HL-60 (cell line): ENCODE results near the gene CMIP.
A peak's percentile ranks its signal among the peaks of the same experiment; 100 is the strongest.

Source experiments
- DNase-seq, 2 experiments: peaks; one replicate each; pipeline ENCODE4 v3.0.0-alpha.2; 2010 to 2020; ENCODE audit warnings: low read depth in 1 of 2, low spot score in 1 of 2
- H3K27ac ChIP-seq: fragments of 250-450 bp; sonication (Bioruptor Pico); replicated peaks from 2 replicates; pipeline ENCODE4 v1.5.1; 2020; ENCODE audit warnings: mild to moderate bottlenecking, moderate library complexity
- H3K27me3 ChIP-seq: fragments of 250-450 bp; sonication (Bioruptor Pico); 2 replicates; pipeline ENCODE4 v1.5.1; 2021; ENCODE audit warnings: mild to moderate bottlenecking, moderate library complexity; ENCODE audit not compliant: insufficient read depth, poor library complexity, severe bottlenecking
- H3K4me3 ChIP-seq: replicated peaks from 2 replicates; pipeline ENCODE4 v1.5.1; 2011; ENCODE audit warnings: mild to moderate bottlenecking, control low read depth, low read length; ENCODE audit not compliant: insufficient read depth
- GABPA ChIP-seq: IDR thresholded peaks from 2 replicates; pipeline ENCODE4 v1.6.1; 2012; ENCODE audit warnings: low read depth
- POLR2AphosphoS5 ChIP-seq: IDR thresholded peaks from 2 replicates; pipeline ENCODE4 v1.6.1; 2012; ENCODE audit warnings: low read depth
- SPI1 ChIP-seq: IDR thresholded peaks from 2 replicates; pipeline ENCODE4 v1.6.1; 2012; ENCODE audit warnings: low read depth, mild to moderate bottlenecking, borderline replicate concordance
- TF ChIP-seq, protein P1 (sequence below): IDR thresholded peaks from one replicate; pipeline ENCODE4 v1.5.1; 2011; ENCODE audit warnings: low read length, control low read depth, inconsistent platforms; ENCODE audit not compliant: insufficient read depth
- TF ChIP-seq, protein P2 (sequence below): IDR thresholded peaks from 2 replicates; pipeline ENCODE4 v1.6.1; 2012; ENCODE audit warnings: low read depth; ENCODE audit not compliant: insufficient replicate concordance

Gene CMIP

DNA sequence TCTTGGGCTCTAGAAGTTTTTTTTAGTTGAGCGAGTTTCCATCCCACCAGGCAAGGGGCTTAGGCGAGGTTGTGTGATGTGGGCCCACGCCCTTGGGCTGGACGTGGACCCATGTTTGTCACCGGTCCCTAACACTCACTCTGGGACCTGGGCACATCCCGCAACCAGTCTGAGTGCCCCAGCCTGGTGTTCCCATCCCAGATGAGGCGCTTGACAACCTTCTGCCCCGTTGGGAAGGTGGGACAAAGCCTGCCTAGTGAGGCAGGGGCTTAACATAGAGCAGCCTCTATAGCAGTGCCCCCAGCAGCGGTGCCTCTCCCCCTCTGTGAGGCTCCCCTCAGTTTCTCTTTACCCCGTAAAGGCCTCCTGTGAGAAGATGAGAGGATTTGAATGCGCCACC, 22.5 kb downstream of the CMIP start:
- DNase-seq: no peak
- H3K27me3 ChIP-seq: no peaks in the 10 kb centered on the region
- no peak for TF ChIP-seq SPI1
- TF ChIP-seq GABPA: no peak
- TF ChIP-seq, protein P1, sequence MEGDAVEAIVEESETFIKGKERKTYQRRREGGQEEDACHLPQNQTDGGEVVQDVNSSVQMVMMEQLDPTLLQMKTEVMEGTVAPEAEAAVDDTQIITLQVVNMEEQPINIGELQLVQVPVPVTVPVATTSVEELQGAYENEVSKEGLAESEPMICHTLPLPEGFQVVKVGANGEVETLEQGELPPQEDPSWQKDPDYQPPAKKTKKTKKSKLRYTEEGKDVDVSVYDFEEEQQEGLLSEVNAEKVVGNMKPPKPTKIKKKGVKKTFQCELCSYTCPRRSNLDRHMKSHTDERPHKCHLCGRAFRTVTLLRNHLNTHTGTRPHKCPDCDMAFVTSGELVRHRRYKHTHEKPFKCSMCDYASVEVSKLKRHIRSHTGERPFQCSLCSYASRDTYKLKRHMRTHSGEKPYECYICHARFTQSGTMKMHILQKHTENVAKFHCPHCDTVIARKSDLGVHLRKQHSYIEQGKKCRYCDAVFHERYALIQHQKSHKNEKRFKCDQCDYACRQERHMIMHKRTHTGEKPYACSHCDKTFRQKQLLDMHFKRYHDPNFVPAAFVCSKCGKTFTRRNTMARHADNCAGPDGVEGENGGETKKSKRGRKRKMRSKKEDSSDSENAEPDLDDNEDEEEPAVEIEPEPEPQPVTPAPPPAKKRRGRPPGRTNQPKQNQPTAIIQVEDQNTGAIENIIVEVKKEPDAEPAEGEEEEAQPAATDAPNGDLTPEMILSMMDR: no peak
- TF ChIP-seq POLR2AphosphoS5: no peak
- TF ChIP-seq, protein P2, sequence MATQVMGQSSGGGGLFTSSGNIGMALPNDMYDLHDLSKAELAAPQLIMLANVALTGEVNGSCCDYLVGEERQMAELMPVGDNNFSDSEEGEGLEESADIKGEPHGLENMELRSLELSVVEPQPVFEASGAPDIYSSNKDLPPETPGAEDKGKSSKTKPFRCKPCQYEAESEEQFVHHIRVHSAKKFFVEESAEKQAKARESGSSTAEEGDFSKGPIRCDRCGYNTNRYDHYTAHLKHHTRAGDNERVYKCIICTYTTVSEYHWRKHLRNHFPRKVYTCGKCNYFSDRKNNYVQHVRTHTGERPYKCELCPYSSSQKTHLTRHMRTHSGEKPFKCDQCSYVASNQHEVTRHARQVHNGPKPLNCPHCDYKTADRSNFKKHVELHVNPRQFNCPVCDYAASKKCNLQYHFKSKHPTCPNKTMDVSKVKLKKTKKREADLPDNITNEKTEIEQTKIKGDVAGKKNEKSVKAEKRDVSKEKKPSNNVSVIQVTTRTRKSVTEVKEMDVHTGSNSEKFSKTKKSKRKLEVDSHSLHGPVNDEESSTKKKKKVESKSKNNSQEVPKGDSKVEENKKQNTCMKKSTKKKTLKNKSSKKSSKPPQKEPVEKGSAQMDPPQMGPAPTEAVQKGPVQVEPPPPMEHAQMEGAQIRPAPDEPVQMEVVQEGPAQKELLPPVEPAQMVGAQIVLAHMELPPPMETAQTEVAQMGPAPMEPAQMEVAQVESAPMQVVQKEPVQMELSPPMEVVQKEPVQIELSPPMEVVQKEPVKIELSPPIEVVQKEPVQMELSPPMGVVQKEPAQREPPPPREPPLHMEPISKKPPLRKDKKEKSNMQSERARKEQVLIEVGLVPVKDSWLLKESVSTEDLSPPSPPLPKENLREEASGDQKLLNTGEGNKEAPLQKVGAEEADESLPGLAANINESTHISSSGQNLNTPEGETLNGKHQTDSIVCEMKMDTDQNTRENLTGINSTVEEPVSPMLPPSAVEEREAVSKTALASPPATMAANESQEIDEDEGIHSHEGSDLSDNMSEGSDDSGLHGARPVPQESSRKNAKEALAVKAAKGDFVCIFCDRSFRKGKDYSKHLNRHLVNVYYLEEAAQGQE: no peak
- H3K27ac ChIP-seq: no peak overlapping the region
- H3K4me3 ChIP-seq: no peak overlapping the region

DNA sequence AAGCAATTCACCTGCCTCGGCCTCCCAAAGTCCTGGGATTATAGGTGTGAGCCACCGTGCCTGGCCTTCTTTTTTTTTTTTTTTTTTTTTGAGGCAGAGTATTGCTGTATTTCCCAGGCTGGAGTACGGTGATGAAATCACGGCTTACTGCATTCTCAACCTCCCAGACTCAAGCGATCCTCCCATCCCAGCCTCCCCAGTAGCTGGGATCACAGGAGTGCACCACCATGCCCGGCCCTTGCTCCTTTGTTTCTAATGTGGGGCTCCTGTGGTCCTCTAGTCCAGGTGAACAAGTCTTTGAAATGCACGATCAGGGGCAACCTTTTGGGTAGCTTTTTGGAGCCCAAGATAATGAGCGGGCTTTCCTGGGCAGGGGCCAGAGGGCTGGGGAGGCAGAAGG, 23.2 kb downstream of the CMIP start:
- no peak overlapping the region for H3K27ac ChIP-seq
- TF ChIP-seq, protein P2: no peak
- no peak for TF ChIP-seq GABPA
- TF ChIP-seq, protein P1: no peak
- no peak for TF ChIP-seq SPI1
- TF ChIP-seq POLR2AphosphoS5: no peak

DNA sequence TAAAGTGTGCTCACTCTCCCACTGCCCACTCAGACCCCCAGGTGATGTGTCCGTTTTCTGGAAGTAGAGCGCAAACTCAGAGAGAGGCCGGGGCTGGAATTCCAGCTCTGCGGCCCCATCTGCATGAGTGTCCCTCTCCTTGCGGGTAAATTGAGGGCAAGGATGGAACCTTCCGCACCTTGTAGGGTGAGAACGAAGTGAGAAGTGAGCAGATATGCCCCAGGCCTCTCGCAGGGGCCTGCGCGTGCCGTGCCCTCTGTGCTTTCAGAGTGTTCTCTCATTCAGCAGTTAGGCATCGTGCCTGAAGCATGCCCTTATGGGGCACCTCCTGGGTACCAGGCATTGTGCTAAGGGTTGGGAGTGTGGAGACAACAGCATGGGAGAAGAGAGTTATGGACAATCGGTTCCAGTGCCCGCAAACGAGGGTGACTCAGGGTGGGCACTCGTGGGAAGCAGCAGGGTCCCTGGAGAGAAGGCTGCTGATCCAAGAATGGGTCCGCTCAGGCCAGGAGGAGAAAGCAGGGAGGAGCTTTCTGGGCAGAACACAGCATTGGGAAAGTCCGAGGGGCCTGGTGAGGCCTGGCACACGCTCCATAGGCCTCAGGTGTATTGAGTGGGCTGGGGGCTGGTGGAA, 23.8 kb downstream of the CMIP start:
- DNase-seq: no peak
- Histone ChIP-seq H3K27ac (peak overlapping the region; percentile 63; the same call in 1 of the 2 replicates), H3K27me3 (no peaks in the 10 kb centered on the region), H3K4me3 (no peak overlapping the region)
- TF ChIP-seq, protein P1: no peak
- TF ChIP-seq SPI1 (no peak), POLR2AphosphoS5 (no peak), GABPA (no peak)
- TF ChIP-seq, protein P2: no peak

More for the DNA sequence above, 23.2 kb downstream of the CMIP start:
- Histone ChIP-seq H3K4me3 (no peak overlapping the region), H3K27me3 (no peaks in the 10 kb centered on the region)
- DNase-seq: no peak
